Measurements from ENCODE around the gene RNGTT. TPM values are rescaled to one million over a fixed set of nuclear protein-coding genes. Genes with fewer than 3 reads are reported as not detected.
"Not testable (repeated sequence)": the region's sequence is repeated elsewhere in the genome, so short reads cannot be mapped to it uniquely, and the experiment has no call there.

Gene RNGTT
- 8.9 TPM in 2 replicates for total RNA-seq

DNA sequence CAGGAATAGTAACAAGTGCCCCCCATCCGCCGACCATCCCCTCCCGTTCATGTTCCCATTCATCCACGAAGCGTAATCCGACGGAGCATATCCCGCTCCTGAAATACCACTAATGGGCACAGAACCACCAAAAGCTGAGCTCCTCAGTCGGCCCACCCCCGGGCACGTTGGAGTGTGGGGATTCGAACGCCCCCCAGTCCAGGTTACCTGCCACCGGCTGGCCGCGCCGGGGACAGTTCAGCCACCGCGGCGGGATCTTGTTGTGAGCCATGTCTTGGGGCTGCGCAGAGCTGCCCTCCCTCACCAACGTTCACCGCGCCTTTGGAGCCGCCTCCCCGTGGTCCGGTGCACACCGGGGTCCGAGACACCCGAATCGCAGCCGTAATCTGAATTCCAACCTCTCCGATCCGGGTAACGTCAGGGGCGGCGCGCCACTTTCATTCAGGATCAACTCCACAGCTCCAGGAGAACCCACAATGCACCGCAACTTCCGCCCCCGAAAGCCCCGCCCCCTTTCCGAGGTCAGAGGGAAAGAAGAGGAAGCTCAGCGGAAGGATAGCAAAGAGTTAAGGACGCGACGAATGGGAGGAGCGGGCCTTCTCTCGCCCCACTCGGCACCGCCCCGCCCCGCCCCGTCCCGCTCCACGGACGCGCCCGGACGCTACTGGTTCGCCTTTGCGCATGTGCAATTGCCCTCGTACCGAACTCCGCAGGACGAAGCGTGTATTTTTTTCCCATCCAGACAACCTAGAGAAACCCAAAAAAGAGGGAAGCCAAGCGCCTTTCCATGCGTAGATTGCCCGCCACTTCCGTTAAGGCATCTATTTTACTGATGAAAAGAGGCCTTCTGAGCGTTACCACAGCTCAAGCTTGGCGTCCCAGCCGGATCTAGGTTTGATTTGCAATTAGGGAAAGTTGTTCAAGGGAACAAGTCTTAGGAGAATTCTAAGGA is at the start of gene RNGTT:
Gene RNGTT, minus strand, starts transcription at position 480 of the 952 bp plus-strand sequence. Its CDS starts 209 bp downstream, at position 271.
- DNase-seq (ENCODE audit: low read depth in 2 of 2), result peak; percentile 92 to 97

DNA sequence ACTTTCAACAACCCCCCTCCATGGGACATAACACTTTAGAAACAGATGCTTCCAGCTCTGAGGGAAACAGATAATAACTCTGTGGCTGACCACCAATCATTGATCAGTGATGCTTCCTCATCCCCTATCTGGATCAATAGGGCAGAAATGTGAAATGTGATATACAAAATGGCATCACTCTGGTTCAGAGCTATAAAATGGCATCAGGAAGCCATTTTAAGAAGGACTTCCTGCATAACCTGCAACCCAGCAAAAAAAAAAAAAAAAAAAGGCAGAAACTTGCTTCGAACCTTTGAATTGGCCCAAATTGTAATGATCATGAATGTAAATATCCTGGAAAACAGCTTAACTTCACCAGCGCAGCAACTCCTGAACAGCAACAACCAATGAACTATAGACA is 48.0 kb upstream of the RNGTT start:
- no peak for DNase-seq (ENCODE audit: low read depth in 2 of 2)

DNA sequence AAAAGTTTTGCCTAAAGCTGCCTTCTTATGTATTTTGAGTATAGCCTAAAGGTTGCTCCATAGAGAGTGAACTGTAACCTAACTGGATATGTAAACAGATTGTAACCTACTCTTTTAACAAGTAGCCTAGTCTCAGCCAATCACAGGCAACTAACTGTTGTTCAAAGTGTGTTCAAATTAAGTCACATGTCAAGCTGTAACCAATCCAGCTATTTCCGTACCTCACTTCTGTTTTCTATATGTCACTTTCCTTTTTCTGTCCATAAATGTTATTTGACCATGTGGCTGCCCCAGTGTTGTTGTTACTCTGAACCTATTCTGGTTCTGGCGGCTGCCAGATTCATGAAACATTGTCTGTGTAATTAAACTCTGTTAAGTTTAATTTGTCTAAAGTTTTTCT is 47.4 kb upstream of the RNGTT start:
- DNase-seq (ENCODE audit: low read depth in 2 of 2), result no peak

DNA sequence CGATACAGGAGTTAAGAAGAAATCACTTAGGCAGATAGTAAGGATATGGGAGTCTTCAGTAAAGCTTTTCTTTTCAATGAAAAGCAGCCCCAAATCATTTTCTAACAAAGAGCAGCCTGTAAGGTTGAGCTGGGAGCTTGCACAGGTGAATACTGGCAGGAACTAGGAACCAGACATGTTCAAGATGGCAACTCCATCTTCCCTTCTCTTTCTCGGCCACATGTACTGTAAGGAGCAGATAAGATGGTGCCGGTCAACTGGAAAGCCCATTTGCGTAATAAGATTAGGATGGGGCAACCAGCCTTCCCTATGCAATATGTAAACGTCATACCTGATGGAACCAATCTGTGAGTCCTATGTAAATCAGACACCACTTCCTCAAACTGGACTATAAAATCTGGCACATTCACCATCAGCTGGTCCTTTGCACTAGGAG is 46.2 kb upstream of the RNGTT start:
- no peak for DNase-seq (ENCODE audit: low read depth in 2 of 2)

DNA sequence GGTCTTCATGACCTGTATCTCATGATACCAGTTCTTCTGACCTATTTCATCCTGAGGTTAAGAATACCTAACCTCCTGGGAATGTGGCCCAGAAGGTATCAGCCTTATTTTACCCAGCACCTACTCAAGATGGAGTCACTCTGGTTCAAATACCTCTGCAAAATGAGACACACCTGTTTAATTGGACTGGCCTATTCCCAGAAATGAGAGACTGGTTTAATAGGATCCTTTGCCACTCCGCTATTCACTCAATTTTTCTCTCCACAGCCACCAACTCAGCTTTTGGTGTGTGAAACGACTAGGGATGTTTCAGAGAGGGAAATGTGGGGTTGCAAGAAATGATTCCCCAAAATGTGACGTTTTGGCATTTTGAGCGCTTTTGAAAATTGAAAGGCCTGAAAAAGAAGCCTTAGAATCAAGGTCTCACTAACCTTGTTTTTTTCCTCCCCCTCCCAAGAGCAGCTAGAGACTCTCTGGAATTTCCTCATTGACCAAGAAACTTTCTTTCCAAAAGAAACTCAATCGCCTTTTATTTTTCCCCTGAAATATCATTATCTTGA is 45.5 kb upstream of the RNGTT start:
- no peak for DNase-seq (ENCODE audit: low read depth in 2 of 2)

DNA sequence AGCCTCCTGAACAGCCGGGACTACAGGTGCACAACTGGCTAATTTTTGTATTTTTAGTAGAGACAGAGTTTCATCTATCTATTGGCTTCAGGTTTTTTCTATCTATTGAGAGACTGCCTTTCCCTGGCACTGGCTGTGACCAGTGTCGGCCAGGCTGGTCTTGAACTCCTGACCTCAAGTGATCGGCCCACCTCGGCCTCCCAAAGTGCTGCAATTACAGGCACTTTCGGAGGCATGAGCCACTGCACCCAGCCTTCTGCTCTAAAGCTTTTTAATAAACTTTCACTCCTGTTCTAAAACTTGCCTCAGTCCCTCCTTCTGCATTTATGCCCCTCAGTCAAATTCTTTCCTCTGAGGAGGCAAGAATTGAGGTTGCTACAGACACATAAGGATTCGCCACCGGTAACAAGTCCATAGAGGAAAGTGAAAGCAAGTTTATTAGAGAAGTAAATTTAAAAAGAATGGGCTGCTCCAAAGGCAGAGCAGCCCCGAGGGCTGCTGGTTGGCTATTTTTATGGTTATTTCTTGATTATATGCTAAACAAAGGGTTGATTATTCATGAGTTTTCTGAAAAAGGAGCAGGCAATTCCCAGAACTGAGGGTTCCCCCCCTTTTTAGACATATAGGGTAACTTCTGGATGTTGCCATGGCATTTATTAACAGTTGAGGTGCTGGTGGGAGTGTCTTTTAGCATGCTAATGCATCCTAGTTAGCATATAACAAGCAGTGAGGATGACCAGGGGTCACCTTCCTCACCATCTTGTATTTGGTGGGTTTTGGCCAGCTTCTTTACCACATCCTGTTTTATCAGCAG is 44.8 kb upstream of the RNGTT start:
- DNase-seq (ENCODE audit: low read depth in 2 of 2), result no peak

DNA sequence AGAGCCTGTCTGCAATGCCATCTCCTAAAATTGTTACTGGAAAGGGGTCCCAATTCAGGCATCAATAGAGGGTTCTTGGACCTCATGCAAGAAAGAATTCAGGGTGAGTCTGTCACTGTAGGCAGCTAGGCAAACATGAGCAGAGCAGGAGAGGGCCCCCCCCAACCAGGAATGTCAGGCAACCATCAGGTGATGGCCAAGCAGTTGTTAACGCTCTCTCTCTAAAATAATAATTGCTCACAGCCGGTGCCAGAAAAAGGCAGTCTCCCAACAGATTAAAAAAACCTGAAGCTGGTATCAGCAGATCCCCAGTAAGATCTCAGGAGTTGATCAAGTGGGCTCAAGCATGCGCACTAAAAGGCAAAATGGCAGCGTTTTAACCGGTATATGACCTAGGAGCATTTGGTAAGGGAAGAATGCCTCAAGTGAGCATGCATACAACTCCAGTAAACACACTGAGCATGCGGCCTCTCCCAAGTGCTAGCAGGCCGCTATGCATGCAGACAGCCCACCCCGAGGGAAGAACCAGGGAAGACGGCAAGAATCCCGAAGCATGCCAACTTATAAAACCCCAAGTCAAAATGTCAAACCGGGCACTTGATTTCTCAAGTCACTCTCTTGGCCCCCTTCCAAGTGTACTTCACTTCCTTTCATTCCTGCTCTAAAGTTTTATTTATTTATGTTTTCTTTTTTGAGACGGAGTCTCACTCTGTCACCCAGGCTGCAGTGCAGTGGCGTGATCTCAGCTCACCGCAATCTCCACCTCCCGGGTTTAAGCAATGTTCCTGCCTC is 44.0 kb upstream of the RNGTT start:
- DNase-seq (ENCODE audit: low read depth in 2 of 2), result peak in 1 of 2 donors; percentile 2

DNA sequence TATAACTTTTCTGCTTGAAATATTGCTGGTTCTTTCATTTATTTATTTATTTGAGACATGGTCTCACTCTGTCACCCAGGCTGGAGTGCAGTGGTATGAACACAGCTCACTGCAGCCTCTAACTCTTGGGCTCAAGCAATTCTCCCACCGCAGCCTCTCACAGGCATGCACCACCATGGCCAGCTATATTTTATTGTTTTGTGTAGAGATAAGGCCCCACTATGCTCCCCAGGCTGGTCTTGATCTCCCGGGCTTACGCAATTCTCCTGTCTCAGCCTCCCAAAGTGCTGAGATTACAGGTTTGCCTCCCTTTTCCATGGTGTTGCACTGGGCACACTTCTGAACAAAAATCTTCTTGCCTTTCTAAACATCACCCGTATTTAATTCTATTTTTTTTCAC is 39.1 kb upstream of the RNGTT start:
- no peak for DNase-seq (ENCODE audit: low read depth in 2 of 2)

DNA sequence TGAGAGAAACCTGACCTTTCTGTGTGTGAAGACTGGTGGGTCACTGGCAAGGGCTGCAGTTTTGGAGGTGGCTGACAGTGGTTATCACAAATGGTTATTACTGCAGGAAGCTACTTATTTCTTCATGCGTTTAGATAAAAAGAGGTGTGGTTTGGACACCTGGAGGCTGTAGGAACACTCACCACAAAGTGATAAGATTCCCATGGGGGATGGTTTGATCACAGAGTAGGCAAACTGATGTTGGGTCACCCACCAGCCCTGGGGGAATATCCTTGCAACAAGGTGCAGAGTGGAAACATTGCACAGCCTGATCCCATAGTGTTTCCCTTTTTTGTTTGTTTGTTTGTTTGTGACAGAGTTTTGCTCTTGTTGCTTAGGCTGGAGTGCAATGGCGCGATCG is 33.9 kb upstream of the RNGTT start:
- DNase-seq (ENCODE audit: low read depth in 2 of 2), result no peak

DNA sequence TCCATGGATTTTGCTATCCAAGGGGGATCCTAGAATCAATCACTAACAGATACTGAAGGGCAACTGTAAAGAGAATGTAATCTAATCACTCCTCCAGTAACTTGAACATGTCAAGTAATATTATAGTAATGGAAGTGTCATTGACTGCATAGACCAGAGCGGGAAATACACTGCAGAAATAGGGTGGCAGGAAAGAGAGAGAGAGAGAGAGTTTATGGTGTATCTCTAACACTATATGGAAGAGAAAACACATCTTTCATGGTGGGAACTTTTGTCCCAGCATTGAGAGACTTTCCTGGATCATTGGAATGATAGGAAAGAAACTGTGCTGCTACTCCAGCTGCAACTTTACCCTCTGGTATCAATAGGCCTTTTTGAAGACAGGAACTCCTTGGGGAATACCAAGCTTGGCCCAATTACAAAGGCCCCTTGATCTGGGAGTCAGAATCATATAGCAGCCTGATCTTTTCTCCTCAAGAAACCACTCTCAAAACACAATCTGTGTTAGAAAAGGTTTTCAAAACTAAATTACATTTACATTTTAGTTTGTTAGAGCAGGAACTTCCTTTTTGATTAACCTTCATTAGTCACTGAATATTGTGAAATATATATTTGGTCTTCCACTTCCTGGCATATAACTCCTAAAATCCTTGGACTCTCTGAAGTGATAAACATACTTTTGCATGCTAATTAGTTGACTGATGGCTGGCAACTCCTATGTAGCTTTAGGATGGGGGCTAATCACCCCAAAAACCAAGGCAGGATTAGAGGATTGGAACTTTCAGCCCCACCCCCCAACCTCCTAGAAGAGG is 29.5 kb upstream of the RNGTT start:
- no peak for DNase-seq (ENCODE audit: low read depth in 2 of 2)

DNA sequence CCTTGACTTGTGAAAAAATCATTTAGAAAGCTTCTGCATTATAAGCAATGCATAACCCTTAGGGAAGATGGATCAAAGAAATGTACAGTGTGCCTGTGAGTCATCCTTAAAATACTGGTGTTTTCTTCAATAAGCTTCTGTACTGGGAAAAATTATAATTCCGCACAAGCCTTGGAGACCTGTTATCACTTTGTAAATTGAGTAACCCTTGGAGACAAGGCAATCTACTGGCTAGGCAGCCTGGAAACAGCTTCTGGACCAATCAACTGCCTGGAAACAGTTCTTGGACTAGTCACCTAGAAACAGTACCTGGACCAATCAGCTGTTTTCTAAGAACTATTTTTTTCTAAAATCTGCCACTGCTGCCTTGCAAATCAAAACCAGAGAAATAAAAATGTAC is 25.8 kb upstream of the RNGTT start:
- no peak for DNase-seq (ENCODE audit: low read depth in 2 of 2)

DNA sequence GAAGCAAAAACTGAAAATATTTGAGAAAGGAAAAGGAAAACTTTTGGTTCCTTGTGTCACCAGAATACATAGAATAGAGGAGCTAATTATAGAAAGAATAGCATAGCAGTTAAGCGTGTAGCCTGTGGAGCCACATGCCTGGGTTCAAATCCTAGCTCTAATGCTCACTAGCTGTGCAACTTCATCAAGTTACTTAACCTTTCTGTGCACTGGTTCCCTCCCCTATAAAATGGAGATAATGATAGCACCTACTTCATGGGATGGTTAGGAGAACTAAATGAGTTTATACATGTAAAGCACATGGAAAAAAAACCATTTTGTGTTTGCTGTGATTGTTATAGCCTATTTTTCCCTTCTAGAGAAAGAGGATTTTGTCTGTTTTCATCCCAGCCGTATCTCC is 24.5 kb upstream of the RNGTT start:
- DNase-seq (ENCODE audit: low read depth in 2 of 2), result no peak

DNA sequence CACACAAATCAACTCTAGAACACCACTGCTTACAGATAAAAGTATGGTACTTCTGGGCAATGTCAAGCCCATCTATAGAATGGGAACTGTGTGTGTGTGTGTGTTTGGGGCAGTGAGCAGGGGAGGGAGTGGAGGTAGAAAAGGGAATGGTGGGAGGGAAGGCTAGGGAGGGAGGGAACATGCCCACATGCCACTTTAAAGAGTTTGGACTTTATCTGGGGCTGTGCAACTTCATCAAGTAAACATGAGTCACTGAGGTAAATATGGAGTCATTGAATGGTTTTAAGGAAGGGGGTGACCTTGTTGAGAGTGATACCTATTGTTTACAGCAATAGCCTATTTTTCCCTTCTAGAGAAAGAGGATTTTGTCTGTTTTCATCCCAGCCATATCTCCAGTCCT is 22.5 kb upstream of the RNGTT start:
- no peak for DNase-seq (ENCODE audit: low read depth in 2 of 2)

DNA sequence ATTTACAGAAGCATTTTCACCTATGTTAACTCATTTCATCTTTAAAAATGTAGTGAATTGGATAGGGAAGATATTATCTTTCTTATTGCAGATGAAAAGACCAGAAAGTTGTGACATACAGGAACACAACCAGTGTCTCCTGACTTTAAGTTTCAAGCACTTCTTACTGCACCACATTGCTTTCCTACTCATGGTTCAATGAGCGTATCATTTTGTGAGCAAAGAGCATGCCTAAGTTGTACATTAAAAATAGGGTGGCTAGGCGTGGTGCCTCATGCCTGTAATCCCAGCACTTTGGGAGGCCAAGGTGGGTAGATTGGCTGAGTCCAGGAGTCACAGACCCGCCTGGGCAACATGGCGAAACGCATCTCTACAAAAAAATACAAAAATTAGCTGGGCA is 21.2 kb upstream of the RNGTT start:
- DNase-seq (ENCODE audit: low read depth in 2 of 2), result no peak

DNA sequence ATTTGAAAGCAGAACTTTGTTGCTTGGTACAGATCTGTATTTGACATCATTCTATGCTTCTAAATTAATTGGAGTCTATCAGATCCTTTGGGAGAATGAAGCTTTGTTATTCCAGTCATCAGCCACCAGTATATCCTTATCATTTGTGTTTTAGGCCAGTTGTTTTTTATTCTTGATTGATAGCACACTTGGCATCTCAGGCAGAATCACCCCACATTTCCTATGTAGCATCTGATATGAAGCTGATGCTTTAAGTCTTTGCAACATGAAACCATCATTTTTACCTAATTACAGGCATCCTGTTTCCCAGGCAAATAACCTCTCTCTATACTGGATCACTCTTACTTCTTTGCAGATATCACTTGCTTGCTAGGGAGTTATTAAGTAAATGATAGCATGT is 20.7 kb upstream of the RNGTT start:
- no peak for DNase-seq (ENCODE audit: low read depth in 2 of 2)

DNA sequence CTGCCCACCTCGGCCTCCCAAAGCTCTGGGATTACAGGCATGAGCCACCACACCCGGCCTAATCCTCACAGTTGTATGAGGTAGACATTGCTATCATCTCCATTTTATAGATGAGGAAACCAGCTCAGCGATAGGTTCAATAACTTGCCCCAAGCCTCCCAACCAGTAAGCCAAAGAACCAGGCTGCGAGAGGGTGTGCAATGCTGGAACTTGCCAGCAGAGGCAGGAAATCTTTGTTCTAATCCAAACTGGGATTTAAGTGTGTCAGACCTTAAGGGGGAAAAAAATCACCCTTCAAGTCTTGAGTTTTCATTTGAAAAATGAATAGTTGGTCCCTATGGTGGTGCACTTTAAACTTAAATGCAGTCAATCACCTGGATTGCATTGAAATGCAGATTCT is 20.1 kb upstream of the RNGTT start:
- peak in 1 of 2 donors; percentile 21 for DNase-seq (ENCODE audit: low read depth in 2 of 2)

DNA sequence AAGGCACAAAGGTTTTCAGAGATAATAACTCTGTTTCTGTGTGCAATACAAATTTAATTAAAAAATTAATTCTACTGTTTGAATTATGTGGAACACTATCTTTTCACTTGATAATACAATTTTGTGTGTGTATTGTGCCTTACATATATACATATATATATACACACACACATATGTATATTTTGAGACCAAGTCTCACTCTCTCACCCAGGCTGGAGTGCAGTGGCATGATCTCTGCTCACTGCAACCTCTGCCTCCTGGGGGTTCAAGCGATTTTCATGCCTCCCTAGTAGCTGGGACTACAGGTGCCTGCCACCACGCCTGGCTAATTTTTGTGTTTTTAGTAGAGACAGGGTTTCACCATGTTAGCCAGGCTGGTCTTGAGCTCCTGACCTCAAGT is 19.7 kb upstream of the RNGTT start:
- DNase-seq (ENCODE audit: low read depth in 2 of 2), result not testable (repeated sequence)

DNA sequence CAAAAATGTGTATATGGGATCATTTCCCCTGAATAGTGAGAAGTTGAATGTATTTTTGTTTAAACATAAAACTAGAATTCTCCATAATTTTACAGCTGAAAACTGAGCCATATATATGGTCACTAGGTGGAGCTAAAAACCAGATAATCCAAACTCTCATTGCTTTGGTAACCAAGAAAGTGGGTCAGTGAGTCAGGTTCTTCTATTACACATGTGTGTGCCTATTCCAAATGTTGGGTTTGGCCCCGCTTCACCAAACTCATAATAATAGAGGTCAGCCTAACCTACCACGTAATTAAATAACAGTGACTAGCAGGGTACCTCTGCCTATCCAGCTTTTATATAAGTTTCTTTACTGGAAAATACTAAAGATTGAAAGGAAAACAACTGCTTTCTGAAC is 19.3 kb upstream of the RNGTT start:
- peak; percentile 50 to 66 for DNase-seq (ENCODE audit: low read depth in 2 of 2)

DNA sequence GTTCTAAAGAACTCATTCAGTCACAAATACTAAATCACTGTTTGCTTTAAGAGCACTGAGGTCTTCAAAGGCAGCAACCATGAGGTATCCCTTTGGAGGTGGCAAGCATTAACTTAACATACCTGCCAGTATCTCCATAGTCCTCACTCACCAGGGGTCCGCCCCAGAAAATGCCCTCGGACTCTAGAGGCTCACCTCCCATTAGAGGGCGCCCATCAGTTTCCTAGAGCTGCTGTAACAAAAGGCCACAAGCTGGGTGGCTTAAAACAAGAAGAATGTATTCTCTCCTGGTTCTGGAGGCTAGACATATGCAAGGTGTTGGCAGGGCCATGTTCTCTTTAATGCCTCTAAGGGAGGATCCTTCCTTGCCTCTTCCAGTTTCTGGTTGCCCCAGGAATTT is 12.0 kb upstream of the RNGTT start:
- no peak for DNase-seq (ENCODE audit: low read depth in 2 of 2)

Data from dermis microvascular lymphatic vessel endothelial cell (primary cell).